ENCODE measurements around the gene IPP.

DNA sequence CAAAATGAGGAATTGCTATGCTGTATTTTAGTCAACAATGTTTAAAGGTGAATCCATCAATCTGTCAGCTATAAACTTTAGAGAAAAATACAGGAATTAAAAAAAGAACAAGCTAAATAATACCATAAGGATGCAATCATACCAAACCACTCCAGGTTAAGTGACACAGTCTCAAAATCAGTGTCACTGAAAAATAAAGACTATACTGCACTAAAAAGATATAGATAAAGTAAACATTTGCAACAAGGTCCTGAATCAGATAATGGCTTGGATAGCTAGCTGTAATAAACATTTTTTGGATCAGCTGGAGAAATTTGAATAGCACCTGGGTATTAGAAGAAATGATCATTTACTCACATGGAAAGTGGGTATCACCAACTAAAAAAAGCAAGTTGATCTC is 72.0 kb downstream of the IPP start:
- TF ChIP-seq CTCF (IDR thresholded peaks at IDR 0.05; ENCODE audit: low read depth, low read length, poor library complexity, severe bottlenecking) (no peak), EZH2phosphoT487 (IDR thresholded peaks at IDR 0.05; ENCODE audit: borderline replicate concordance, low read length) (no peak)

Data from DOHH2 (cell line).